ENCODE results near the gene ARHGAP12.

DNA sequence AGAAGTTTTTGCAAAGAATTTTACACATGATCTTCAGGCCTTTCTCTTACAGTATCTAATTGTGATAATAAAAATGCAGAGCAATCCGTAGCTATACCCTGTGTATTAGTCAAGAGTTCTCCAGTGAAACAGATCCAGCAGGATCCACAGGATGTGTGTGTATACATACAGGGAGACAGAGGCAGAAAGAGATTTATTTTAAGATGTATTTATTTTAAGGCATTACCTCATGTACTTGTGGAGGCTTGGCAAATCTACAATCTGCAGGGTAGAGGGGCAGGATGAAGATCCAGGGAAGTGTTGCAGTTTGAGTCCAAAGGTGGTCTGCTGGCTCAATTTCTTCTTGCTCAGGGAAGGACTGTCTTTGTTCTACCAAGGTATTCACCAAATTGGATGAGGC is 41.7 kb downstream of the ARHGAP12 start:
- TF ChIP-seq POLR2A (IDR thresholded peaks at IDR 0.05; ENCODE audit: low read depth, low read length) = no peak
- TF ChIP-seq, protein P1, sequence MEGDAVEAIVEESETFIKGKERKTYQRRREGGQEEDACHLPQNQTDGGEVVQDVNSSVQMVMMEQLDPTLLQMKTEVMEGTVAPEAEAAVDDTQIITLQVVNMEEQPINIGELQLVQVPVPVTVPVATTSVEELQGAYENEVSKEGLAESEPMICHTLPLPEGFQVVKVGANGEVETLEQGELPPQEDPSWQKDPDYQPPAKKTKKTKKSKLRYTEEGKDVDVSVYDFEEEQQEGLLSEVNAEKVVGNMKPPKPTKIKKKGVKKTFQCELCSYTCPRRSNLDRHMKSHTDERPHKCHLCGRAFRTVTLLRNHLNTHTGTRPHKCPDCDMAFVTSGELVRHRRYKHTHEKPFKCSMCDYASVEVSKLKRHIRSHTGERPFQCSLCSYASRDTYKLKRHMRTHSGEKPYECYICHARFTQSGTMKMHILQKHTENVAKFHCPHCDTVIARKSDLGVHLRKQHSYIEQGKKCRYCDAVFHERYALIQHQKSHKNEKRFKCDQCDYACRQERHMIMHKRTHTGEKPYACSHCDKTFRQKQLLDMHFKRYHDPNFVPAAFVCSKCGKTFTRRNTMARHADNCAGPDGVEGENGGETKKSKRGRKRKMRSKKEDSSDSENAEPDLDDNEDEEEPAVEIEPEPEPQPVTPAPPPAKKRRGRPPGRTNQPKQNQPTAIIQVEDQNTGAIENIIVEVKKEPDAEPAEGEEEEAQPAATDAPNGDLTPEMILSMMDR (IDR thresholded peaks at IDR 0.05; ENCODE audit: extremely low read depth in 1 of 2, insufficient read depth in 1 of 2, low read depth in 1 of 2, low read length in 2 of 2) = no peak
- no peak for TF ChIP-seq EZH2 (IDR thresholded peaks at IDR 0.05; ENCODE audit: borderline replicate concordance, low read depth, low read length, severe bottlenecking)
- TF ChIP-seq, protein P2, sequence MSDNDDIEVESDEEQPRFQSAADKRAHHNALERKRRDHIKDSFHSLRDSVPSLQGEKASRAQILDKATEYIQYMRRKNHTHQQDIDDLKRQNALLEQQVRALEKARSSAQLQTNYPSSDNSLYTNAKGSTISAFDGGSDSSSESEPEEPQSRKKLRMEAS (IDR thresholded peaks at IDR 0.05; ENCODE audit: insufficient read depth, insufficient read length) = no peak
- no peak for TF ChIP-seq POLR2AphosphoS5 (IDR thresholded peaks at IDR 0.05; ENCODE audit: insufficient read depth, low read depth, low read length)
- TF ChIP-seq MYC (IDR thresholded peaks at IDR 0.05; ENCODE audit: low read depth, low read length) = no peak

Measured in endothelial cell of umbilical vein (primary cell).